ENCODE measurements around the gene HADHA.

The HADHA gene

GRCh38 chr2:26164641-26165211, 79.7 kb downstream of the HADHA start:
- TF ChIP-seq CTCF (IDR thresholded peaks at IDR 0.05; ENCODE audit: insufficient read depth, low read depth, low read length, missing control alignments) = no peak
- H3K4me3 ChIP-seq (ENCODE audit: low read length) = no peak overlapping the region
- no peak for DNase-seq (ENCODE audit: low read depth)

- no peak for TF ChIP-seq CTCF (IDR thresholded peaks at IDR 0.05; ENCODE audit: insufficient read depth, low read depth, low read length, missing control alignments)
Observed at GRCh38 chr2:26164231-26164630, 80.2 kb downstream of the HADHA start.

DNA sequence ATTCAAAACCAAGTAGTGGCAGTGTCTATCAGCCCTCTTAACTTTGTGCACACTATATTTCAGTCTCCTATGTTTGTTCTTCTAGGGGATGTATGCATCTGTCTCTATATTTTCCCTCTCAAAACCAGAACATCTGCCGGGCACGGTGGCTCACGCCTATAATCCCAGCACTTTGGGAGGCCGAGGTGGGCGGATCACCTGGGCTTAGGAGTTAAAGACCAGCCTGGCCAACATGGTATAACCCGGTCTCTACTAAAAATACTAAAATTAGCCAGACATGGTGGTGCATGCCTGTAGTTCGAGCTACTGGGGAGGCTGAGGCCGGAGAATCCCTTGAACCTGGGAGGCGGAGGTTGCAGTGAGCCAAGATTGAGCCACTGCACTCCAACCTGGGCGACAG, 81.5 kb downstream of the HADHA start:
- no peak overlapping the region for H3K4me3 ChIP-seq (ENCODE audit: low read length)
- no peak for DNase-seq (ENCODE audit: low read depth)
- no peak for TF ChIP-seq CTCF (IDR thresholded peaks at IDR 0.05; ENCODE audit: insufficient read depth, low read depth, low read length, missing control alignments)

More at GRCh38 chr2:26164231-26164630, 80.2 kb downstream of the HADHA start:
- DNase-seq (ENCODE audit: low read depth) = no peak
- H3K4me3 ChIP-seq (ENCODE audit: low read length) = no peak overlapping the region

DNA sequence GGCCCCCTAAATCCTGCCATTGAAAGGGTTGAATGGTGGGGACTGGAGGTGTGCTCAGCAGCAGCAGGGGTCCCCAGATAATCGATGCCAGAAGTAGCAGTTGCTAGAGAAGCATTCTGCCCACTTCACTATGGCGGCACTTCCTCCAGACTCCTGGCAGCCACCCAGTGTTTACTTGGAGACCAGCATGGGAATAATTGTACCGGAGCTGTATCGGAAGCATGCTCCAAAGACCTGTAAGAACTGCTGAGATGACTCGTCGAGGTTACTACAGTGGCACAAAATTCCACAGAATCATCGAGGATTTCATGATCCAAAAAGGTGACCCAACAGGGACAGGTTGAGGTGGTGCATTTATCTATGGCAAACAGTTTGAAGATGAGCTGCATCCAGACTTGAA, 82.5 kb downstream of the HADHA start:
- TF ChIP-seq CTCF (IDR thresholded peaks at IDR 0.05; ENCODE audit: insufficient read depth, low read depth, low read length, missing control alignments) = no peak
- no peak overlapping the region for H3K4me3 ChIP-seq (ENCODE audit: low read length)
- no peak for DNase-seq (ENCODE audit: low read depth)

DNA sequence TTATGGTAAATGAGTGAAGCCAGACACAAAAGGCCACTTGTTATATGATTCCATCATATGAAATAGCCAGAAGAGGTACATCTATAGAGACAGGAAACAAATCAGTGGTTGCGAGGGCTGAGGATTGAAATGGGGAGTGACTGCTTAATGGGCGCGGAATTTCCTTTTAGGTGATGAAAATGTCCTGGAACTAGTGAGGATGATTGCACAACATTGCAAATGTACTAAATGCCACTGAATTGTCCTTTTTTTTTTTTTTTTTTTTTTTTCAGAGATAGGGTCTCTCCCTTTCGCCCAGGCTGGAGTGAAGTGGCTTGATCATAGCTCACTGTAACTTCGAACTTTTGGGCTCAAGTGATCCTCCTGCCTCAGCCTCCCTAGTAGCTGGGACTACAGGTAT, 86.9 kb downstream of the HADHA start:
- no peak for TF ChIP-seq CTCF (IDR thresholded peaks at IDR 0.05; ENCODE audit: insufficient read depth, low read depth, low read length, missing control alignments)
- DNase-seq (ENCODE audit: low read depth) = no peak
- no peak overlapping the region for H3K4me3 ChIP-seq (ENCODE audit: low read length)

DNA sequence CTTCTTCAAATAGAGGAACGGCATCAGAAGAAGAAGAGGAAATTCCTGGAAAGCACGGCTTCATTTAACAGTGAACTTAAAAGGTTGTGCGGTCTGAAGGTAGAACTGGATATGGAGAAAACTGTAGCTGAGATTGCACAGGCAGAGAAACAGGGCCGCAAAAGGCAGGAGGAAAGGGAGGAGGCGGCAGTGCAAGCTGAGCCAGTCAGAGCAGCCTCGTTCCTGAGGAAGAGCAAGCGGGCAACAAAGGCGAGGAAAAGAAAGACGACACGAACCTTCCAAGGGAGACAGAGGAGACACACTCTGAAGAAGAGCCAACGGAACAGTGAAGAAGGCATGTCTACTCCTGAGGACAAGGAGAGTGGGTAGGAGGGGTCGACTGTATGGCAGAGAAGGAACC, 94.2 kb downstream of the HADHA start:
- H3K4me3 ChIP-seq (ENCODE audit: low read length) = no peak overlapping the region
- no peak for TF ChIP-seq CTCF (IDR thresholded peaks at IDR 0.05; ENCODE audit: insufficient read depth, low read depth, low read length, missing control alignments)
- DNase-seq (ENCODE audit: low read depth) = no peak

DNA sequence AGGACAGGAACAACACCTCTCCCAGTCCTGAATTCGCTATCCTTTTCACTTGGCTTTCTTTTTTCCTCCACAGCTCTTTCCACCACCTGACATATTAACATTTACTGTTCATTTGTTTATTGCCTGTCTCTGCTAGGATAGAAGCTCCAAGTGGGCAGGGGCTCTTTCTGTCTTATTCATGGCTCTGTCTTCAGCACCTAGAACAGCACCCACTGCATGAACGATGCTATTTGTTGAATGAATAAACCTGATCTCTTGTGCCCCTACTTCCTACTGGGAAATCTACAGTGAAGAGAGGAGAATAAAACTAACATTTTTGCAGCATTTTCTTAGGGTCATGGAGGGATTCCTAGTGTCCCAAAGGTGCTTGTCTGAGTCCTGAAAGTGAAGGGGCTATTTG, 95.9 kb downstream of the HADHA start:
- no peak for TF ChIP-seq CTCF (IDR thresholded peaks at IDR 0.05; ENCODE audit: insufficient read depth, low read depth, low read length, missing control alignments)
- DNase-seq (ENCODE audit: low read depth) = peak; percentile 26
- H3K4me3 ChIP-seq (ENCODE audit: low read length) = no peak overlapping the region

All from epithelial cell of esophagus (primary cell).